ENCODE results near the gene MGAT5. TPM values are rescaled to one million over a fixed set of nuclear protein-coding genes. Genes with fewer than 3 reads are reported as not detected.

MGAT5 gene
- total RNA-seq, result 49.4 TPM
- polyA plus RNA-seq, result 17.0 TPM

- Histone ChIP-seq H3K4me1 (ENCODE audit: insufficient read depth) (no peaks in the 10 kb centered on the region), H3K27ac (ENCODE audit: low read depth) (no peak within 1 kb of the TSS), H3K4me3 (ENCODE audit: low read depth, low read length) (no peak within 1 kb of the TSS), H3K36me3 (ENCODE audit: insufficient read depth) (no peaks in the 10 kb centered on the region)
- WGBS, result 55% methylated on average over 4 of the region's 4 CpGs
- DNase-seq (ENCODE audit: extremely low spot score), result no peak
Measured at GRCh38 chr2:134253804-134254203, at the start of gene MGAT5. Gene MGAT5 (plus strand): TSS chr2:134254072. CDS start chr2:134254404, 332 bp downstream.

- Histone ChIP-seq H3K36me3 (ENCODE audit: insufficient read depth) (no peaks in the 10 kb centered on the region), H3K4me3 (ENCODE audit: low read depth, low read length) (no peak overlapping the region), H3K4me1 (ENCODE audit: insufficient read depth) (peaks cover 3% of the 10 kb centered on the region), H3K27ac (ENCODE audit: low read depth) (no peak overlapping the region)
- no peak for DNase-seq (ENCODE audit: extremely low spot score)
- WGBS, result 86% methylated on average over 3 of the region's 3 CpGs
Measured at GRCh38 chr2:134205087-134205486, 48.8 kb upstream of the MGAT5 start.

GRCh38 chr2:134206031-134206430, 47.8 kb upstream of the MGAT5 start:
- Histone ChIP-seq H3K4me1 (ENCODE audit: insufficient read depth) (peaks cover 3% of the 10 kb centered on the region), H3K27ac (ENCODE audit: low read depth) (no peak overlapping the region), H3K36me3 (ENCODE audit: insufficient read depth) (no peaks in the 10 kb centered on the region), H3K4me3 (ENCODE audit: low read depth, low read length) (no peak overlapping the region)
- no peak for DNase-seq (ENCODE audit: extremely low spot score)
- 83% methylated on average over 2 of the region's 2 CpGs for WGBS

GRCh38 chr2:134206573-134206972, 47.3 kb upstream of the MGAT5 start:
- no peak for DNase-seq (ENCODE audit: extremely low spot score)
- Histone ChIP-seq H3K36me3 (ENCODE audit: insufficient read depth) (no peaks in the 10 kb centered on the region), H3K4me1 (ENCODE audit: insufficient read depth) (peaks cover 3% of the 10 kb centered on the region), H3K4me3 (ENCODE audit: low read depth, low read length) (no peak overlapping the region), H3K27ac (ENCODE audit: low read depth) (no peak overlapping the region)
- 82% methylated on average over 5 of the region's 5 CpGs for WGBS

- WGBS, result 55% methylated on average over 5 of the region's 5 CpGs
- H3K4me3 ChIP-seq (ENCODE audit: low read depth, low read length), result no peak overlapping the region
- peaks cover 4% of the 10 kb centered on the region for H3K4me1 ChIP-seq (ENCODE audit: insufficient read depth)
- DNase-seq (ENCODE audit: extremely low spot score), result no peak
- no peak overlapping the region for H3K27ac ChIP-seq (ENCODE audit: low read depth)
- H3K36me3 ChIP-seq (ENCODE audit: insufficient read depth), result no peaks in the 10 kb centered on the region
Measured at GRCh38 chr2:134207589-134208209, 46.2 kb upstream of the MGAT5 start.

GRCh38 chr2:134208825-134209224, 45.0 kb upstream of the MGAT5 start:
- Histone ChIP-seq H3K36me3 (ENCODE audit: insufficient read depth) (no peaks in the 10 kb centered on the region), H3K4me3 (ENCODE audit: low read depth, low read length) (no peak overlapping the region), H3K27ac (ENCODE audit: low read depth) (no peak overlapping the region), H3K4me1 (ENCODE audit: insufficient read depth) (peaks cover 4% of the 10 kb centered on the region)
- DNase-seq (ENCODE audit: extremely low spot score), result no peak
- WGBS, result 69% methylated on average over 2 of the region's 2 CpGs

- no peak overlapping the region for H3K27ac ChIP-seq (ENCODE audit: low read depth)
- DNase-seq (ENCODE audit: extremely low spot score), result no peak
- H3K36me3 ChIP-seq (ENCODE audit: insufficient read depth), result no peaks in the 10 kb centered on the region
- H3K4me3 ChIP-seq (ENCODE audit: low read depth, low read length), result no peak overlapping the region
- H3K4me1 ChIP-seq (ENCODE audit: insufficient read depth), result peaks cover 2% of the 10 kb centered on the region
- WGBS, result 95% methylated on average over 3 of the region's 3 CpGs
Measured at GRCh38 chr2:134212746-134213145, 41.1 kb upstream of the MGAT5 start.

GRCh38 chr2:134216152-134216829, 37.6 kb upstream of the MGAT5 start:
- Histone ChIP-seq H3K4me1 (ENCODE audit: insufficient read depth) (peaks cover 2% of the 10 kb centered on the region), H3K27ac (ENCODE audit: low read depth) (no peak overlapping the region), H3K36me3 (ENCODE audit: insufficient read depth) (no peaks in the 10 kb centered on the region), H3K4me3 (ENCODE audit: low read depth, low read length) (no peak overlapping the region)
- no peak for DNase-seq (ENCODE audit: extremely low spot score)
- 90% methylated on average over 8 of the region's 8 CpGs for WGBS

GRCh38 chr2:134217351-134217750, 36.5 kb upstream of the MGAT5 start:
- H3K27ac ChIP-seq (ENCODE audit: low read depth), result no peak overlapping the region
- H3K36me3 ChIP-seq (ENCODE audit: insufficient read depth), result no peaks in the 10 kb centered on the region
- H3K4me3 ChIP-seq (ENCODE audit: low read depth, low read length), result no peak overlapping the region
- no peak for DNase-seq (ENCODE audit: extremely low spot score)
- peaks cover 2% of the 10 kb centered on the region for H3K4me1 ChIP-seq (ENCODE audit: insufficient read depth)
- 92% methylated on average over 2 of the region's 2 CpGs for WGBS

- no peaks in the 10 kb centered on the region for H3K4me1 ChIP-seq (ENCODE audit: insufficient read depth)
- no peak overlapping the region for H3K4me3 ChIP-seq (ENCODE audit: low read depth, low read length)
- DNase-seq (ENCODE audit: extremely low spot score), result no peak
- 90% methylated on average over 1 of the region's 1 CpG for WGBS
- no peaks in the 10 kb centered on the region for H3K36me3 ChIP-seq (ENCODE audit: insufficient read depth)
- no peak overlapping the region for H3K27ac ChIP-seq (ENCODE audit: low read depth)
Measured at GRCh38 chr2:134217924-134218323, 35.9 kb upstream of the MGAT5 start.

GRCh38 chr2:134218414-134218813, 35.5 kb upstream of the MGAT5 start:
- DNase-seq (ENCODE audit: extremely low spot score), result no peak
- no peak overlapping the region for H3K27ac ChIP-seq (ENCODE audit: low read depth)
- H3K36me3 ChIP-seq (ENCODE audit: insufficient read depth), result no peaks in the 10 kb centered on the region
- WGBS, result 91% methylated on average over 3 of the region's 3 CpGs
- no peak overlapping the region for H3K4me3 ChIP-seq (ENCODE audit: low read depth, low read length)
- H3K4me1 ChIP-seq (ENCODE audit: insufficient read depth), result no peaks in the 10 kb centered on the region

GRCh38 chr2:134218930-134219658, 34.8 kb upstream of the MGAT5 start:
- 78% methylated on average over 9 of the region's 9 CpGs for WGBS
- Histone ChIP-seq H3K4me3 (ENCODE audit: low read depth, low read length) (no peak overlapping the region), H3K4me1 (ENCODE audit: insufficient read depth) (no peaks in the 10 kb centered on the region), H3K36me3 (ENCODE audit: insufficient read depth) (no peaks in the 10 kb centered on the region), H3K27ac (ENCODE audit: low read depth) (no peak overlapping the region)
- no peak for DNase-seq (ENCODE audit: extremely low spot score)

GRCh38 chr2:134220344-134220974, 33.4 kb upstream of the MGAT5 start:
- Histone ChIP-seq H3K4me1 (ENCODE audit: insufficient read depth) (no peaks in the 10 kb centered on the region), H3K27ac (ENCODE audit: low read depth) (peak overlapping the region; percentile 28), H3K4me3 (ENCODE audit: low read depth, low read length) (no peak overlapping the region), H3K36me3 (ENCODE audit: insufficient read depth) (no peaks in the 10 kb centered on the region)
- no peak for DNase-seq (ENCODE audit: extremely low spot score)
- WGBS, result 73% methylated on average over 7 of the region's 7 CpGs
